Medulla oblongata (tissue), 1 donor: ENCODE measurements around the gene OXCT2.

ENCODE experiments used
- DNase-seq: peaks from one replicate; pipeline ENCODE4 v3.0.0-alpha.2; 2015; ENCODE audit errors: extremely low spot score

The OXCT2 gene

GRCh38 chr1:39762550-39763540 is 8.3 kb downstream of the OXCT2 start:
- no peak for DNase-seq

- no peak for DNase-seq
Observed at GRCh38 chr1:39761557-39762260, 9.4 kb downstream of the OXCT2 start.

- no peak for DNase-seq
Observed at GRCh38 chr1:39761016-39761415, 10.1 kb downstream of the OXCT2 start.

GRCh38 chr1:39760074-39761008 is 10.8 kb downstream of the OXCT2 start:
- DNase-seq, result no peak

GRCh38 chr1:39759436-39759726 is 11.8 kb downstream of the OXCT2 start:
- DNase-seq, result no peak

GRCh38 chr1:39758556-39759435 is 12.4 kb downstream of the OXCT2 start:
- no peak for DNase-seq

- no peak for DNase-seq
Observed at GRCh38 chr1:39757501-39757900, 13.6 kb downstream of the OXCT2 start.

- DNase-seq, result no peak
Observed at GRCh38 chr1:39755965-39756659, 15.0 kb downstream of the OXCT2 start.

- no peak for DNase-seq
Observed at GRCh38 chr1:39754906-39755504, 16.1 kb downstream of the OXCT2 start.

GRCh38 chr1:39754026-39754570 is 17.1 kb downstream of the OXCT2 start:
- DNase-seq, result no peak

GRCh38 chr1:39753132-39754025 is 17.8 kb downstream of the OXCT2 start:
- no peak for DNase-seq

- DNase-seq, result no peak
Observed at GRCh38 chr1:39752703-39753102, 18.4 kb downstream of the OXCT2 start.

- no peak for DNase-seq
Observed at GRCh38 chr1:39751595-39751994, 19.6 kb downstream of the OXCT2 start.

GRCh38 chr1:39745016-39745670 is 26.0 kb downstream of the OXCT2 start:
- DNase-seq, result no peak

GRCh38 chr1:39738622-39739366 is 32.4 kb downstream of the OXCT2 start, which contains the start of gene PPIE:
Gene PPIE, plus strand, starts transcription at chr1:39738882. Its CDS starts 19 bp downstream, at chr1:39738901.
- peak; percentile 94 for DNase-seq

- DNase-seq, result no peak
Observed at GRCh38 chr1:39737546-39738169, 33.5 kb downstream of the OXCT2 start.

- DNase-seq, result no peak
Observed at GRCh38 chr1:39735731-39736130, 35.4 kb downstream of the OXCT2 start.
